Loucy (cell line): ENCODE results near the gene ATP10B.

Source experiments
- H2AFZ ChIP-seq: fragments of 200-600 bp; sonication (generic); 2 replicates; pipeline ENCODE4 v1.6.0; 2016; ENCODE audit warnings: antibody characterized with exemption, mild to moderate bottlenecking, low read length, moderate library complexity
- H3F3A ChIP-seq: fragments of 200-600 bp; 2 replicates; pipeline ENCODE4 v1.6.0; 2016; ENCODE audit warnings: antibody characterized with exemption, low read depth, mild to moderate bottlenecking
- H3K27me3 ChIP-seq: fragments of 200-600 bp; sonication (generic); 2 replicates; pipeline ENCODE4 v1.6.1; 2014; ENCODE audit warnings: low read length, mild to moderate bottlenecking; ENCODE audit not compliant: insufficient read depth, poor library complexity, severe bottlenecking
- H3K36me3 ChIP-seq: fragments of 200-600 bp; sonication (generic); 2 replicates; pipeline ENCODE4 v1.6.1; 2016; ENCODE audit warnings: low read length; ENCODE audit not compliant: insufficient read depth
- H3K4me1 ChIP-seq: fragments of 200-600 bp; sonication (generic); 2 replicates; pipeline ENCODE4 v1.5.1; 2014; ENCODE audit warnings: low read length, mild to moderate bottlenecking; ENCODE audit not compliant: insufficient read depth, poor library complexity, severe bottlenecking
- H3K4me2 ChIP-seq: fragments of 200-600 bp; sonication (generic); 2 replicates; pipeline ENCODE4 v1.6.0; 2014; ENCODE audit warnings: antibody characterized with exemption, low read length, low read depth, mild to moderate bottlenecking; ENCODE audit not compliant: poor library complexity, severe bottlenecking
- H3K4me3 ChIP-seq: fragments of 200-600 bp; sonication (generic); 2 replicates; pipeline ENCODE4 v1.5.1; 2014; ENCODE audit warnings: low read length, mild to moderate bottlenecking, mixed read lengths; ENCODE audit not compliant: poor library complexity, severe bottlenecking
- H3K79me2 ChIP-seq: fragments of 200-600 bp; sonication (generic); 2 replicates; pipeline ENCODE4 v1.6.1; 2014; ENCODE audit warnings: low read length; ENCODE audit not compliant: insufficient read depth
- H3K9ac ChIP-seq: fragments of 200-600 bp; sonication (generic); 2 replicates; pipeline ENCODE4 v1.6.0; 2014; ENCODE audit warnings: mild to moderate bottlenecking, low read depth, low read length, moderate library complexity; ENCODE audit not compliant: poor library complexity, severe bottlenecking
- H3K9me2 ChIP-seq: fragments of 200-600 bp; sonication (generic); replicated peaks from 2 replicates; pipeline ENCODE4 v1.6.1; 2016; ENCODE audit warnings: low read depth, low read length, mixed read lengths
- H3K9me3 ChIP-seq: fragments of 200-600 bp; sonication (generic); 2 replicates; pipeline ENCODE4 v1.6.1; 2014; ENCODE audit warnings: mild to moderate bottlenecking, antibody characterized with exemption, low read length, low read depth; ENCODE audit not compliant: insufficient read depth
- H4K20me1 ChIP-seq: fragments of 200-600 bp; sonication (generic); 2 replicates; pipeline ENCODE4 v1.6.0; 2014; ENCODE audit warnings: antibody characterized with exemption, low read length, mild to moderate bottlenecking; ENCODE audit not compliant: insufficient read depth, poor library complexity, severe bottlenecking
- EZH2phosphoT487 ChIP-seq: fragments of 200-600 bp; IDR thresholded peaks from 2 replicates; pipeline ENCODE4 v1.6.1; 2018; ENCODE audit warnings: antibody characterized with exemption, mild to moderate bottlenecking, moderate library complexity, borderline replicate concordance
- TF ChIP-seq, protein P1 (sequence below): fragments of 200-600 bp; sonication (generic); conservative IDR thresholded peaks from 2 replicates; pipeline ENCODE4 v1.5.1; 2014; ENCODE audit warnings: mild to moderate bottlenecking, antibody characterized with exemption, low read length

Gene ATP10B

DNA sequence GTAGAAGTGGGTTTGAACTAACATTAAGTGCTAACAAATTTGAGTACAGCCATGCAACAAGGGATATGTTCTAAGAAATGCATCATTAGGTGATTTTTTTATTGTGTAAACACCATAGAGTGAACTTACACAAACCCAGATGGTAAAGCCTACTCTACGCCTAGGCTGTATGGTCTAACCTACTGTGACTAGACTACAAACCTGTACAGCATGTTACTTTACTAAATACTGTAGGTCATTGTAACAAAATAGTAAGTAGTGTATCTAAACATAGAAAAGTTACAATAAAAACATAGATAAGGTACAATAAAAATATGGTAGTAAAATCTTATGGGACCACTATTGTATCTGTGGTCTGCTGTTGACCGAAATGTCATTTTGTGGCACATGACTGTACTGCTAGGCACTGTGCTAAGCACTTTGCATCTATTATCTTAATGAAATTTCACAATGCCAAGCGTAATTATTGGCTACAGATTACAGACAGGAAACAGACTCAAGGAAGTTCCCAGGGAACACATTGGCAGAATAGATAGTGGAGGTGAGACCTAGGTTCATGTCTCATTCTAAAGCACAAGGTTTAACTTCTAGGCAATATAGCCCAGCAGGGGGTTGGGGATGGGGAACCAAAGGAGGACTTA is 62.7 kb downstream of the ATP10B start:
- H3K79me2 ChIP-seq: no peaks in the 10 kb centered on the region
- H3F3A ChIP-seq: no peaks in the 10 kb centered on the region
- TF ChIP-seq, protein P1, sequence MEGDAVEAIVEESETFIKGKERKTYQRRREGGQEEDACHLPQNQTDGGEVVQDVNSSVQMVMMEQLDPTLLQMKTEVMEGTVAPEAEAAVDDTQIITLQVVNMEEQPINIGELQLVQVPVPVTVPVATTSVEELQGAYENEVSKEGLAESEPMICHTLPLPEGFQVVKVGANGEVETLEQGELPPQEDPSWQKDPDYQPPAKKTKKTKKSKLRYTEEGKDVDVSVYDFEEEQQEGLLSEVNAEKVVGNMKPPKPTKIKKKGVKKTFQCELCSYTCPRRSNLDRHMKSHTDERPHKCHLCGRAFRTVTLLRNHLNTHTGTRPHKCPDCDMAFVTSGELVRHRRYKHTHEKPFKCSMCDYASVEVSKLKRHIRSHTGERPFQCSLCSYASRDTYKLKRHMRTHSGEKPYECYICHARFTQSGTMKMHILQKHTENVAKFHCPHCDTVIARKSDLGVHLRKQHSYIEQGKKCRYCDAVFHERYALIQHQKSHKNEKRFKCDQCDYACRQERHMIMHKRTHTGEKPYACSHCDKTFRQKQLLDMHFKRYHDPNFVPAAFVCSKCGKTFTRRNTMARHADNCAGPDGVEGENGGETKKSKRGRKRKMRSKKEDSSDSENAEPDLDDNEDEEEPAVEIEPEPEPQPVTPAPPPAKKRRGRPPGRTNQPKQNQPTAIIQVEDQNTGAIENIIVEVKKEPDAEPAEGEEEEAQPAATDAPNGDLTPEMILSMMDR: no peak
- no peak for TF ChIP-seq EZH2phosphoT487
- H3K4me2 ChIP-seq: no peak overlapping the region
- no peaks in the 10 kb centered on the region for H3K9me3 ChIP-seq
- no peak overlapping the region for H2AFZ ChIP-seq
- H3K4me3 ChIP-seq: no peak overlapping the region
- no peaks in the 10 kb centered on the region for H3K36me3 ChIP-seq
- no peak overlapping the region for H3K9ac ChIP-seq
- H3K9me2 ChIP-seq: no peaks in the 10 kb centered on the region
- H4K20me1 ChIP-seq: no peaks in the 10 kb centered on the region
- H3K4me1 ChIP-seq: no peaks in the 10 kb centered on the region
- no peaks in the 10 kb centered on the region for H3K27me3 ChIP-seq

DNA sequence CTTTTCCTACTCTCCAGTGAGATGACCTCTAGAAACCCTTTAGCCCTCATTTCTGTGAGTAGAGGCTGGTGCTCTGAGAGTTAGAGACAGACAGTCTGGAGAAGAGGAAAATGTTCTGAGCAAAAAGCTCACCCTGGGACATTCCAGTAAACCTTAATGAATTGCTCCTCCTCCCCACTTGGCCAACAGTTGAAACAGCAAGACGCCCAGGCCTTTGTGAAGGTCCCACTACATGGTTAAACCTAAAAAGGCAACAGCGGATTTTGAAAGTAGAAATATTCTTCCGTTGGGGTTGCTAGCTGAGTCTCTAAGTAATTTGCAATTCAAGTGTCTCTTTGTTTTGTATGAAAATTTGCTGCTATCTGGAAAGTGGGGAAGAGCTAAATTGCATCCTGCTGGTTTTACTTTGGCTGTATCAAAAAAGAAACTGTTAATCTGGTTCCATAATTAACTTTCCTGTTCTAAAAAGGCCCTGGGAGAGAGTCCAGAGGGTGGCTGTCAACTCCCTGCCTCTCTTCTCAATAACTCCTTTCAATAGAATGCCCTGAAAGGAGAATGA is 63.8 kb downstream of the ATP10B start:
- H3K9ac ChIP-seq: no peak overlapping the region
- no peak overlapping the region for H3K4me2 ChIP-seq
- H3K4me1 ChIP-seq: no peaks in the 10 kb centered on the region
- H3K9me3 ChIP-seq: no peaks in the 10 kb centered on the region
- H3K36me3 ChIP-seq: no peaks in the 10 kb centered on the region
- H3K27me3 ChIP-seq: no peaks in the 10 kb centered on the region
- TF ChIP-seq, protein P1: no peak
- TF ChIP-seq EZH2phosphoT487: no peak
- H3K4me3 ChIP-seq: no peak overlapping the region
- no peaks in the 10 kb centered on the region for H3F3A ChIP-seq
- H4K20me1 ChIP-seq: no peaks in the 10 kb centered on the region
- H3K79me2 ChIP-seq: no peaks in the 10 kb centered on the region
- no peak overlapping the region for H2AFZ ChIP-seq
- no peaks in the 10 kb centered on the region for H3K9me2 ChIP-seq

DNA sequence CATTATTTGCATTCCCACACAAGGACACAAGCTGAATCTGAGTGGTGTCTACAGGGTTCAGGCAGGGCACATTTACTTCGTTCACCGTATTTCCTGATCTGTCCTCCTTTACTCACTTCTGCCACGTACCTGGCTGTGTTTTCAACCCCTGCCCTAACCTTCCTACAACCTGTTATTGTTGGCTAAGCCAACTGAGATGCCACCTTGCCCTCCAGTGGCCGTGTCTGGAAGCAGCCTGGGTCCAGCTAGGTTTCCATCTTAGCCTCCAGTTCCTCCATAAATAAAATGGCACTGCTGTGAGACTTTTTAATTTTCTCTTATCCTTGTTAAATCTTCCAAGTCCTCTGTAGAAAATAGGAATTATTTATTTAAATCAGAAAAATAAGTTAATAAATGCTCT is 64.8 kb downstream of the ATP10B start:
- H3K36me3 ChIP-seq: no peaks in the 10 kb centered on the region
- no peak overlapping the region for H2AFZ ChIP-seq
- no peaks in the 10 kb centered on the region for H3K4me1 ChIP-seq
- no peak overlapping the region for H3K9ac ChIP-seq
- H3K4me3 ChIP-seq: no peak overlapping the region
- H4K20me1 ChIP-seq: no peaks in the 10 kb centered on the region
- no peaks in the 10 kb centered on the region for H3K79me2 ChIP-seq
- H3K27me3 ChIP-seq: no peaks in the 10 kb centered on the region
- TF ChIP-seq EZH2phosphoT487: no peak
- TF ChIP-seq, protein P1: peak; percentile 44
- H3F3A ChIP-seq: no peaks in the 10 kb centered on the region
- no peaks in the 10 kb centered on the region for H3K9me2 ChIP-seq
- H3K9me3 ChIP-seq: no peaks in the 10 kb centered on the region
- no peak overlapping the region for H3K4me2 ChIP-seq
